HEK293 (cell line): ENCODE results near the gene ZNF831.

Source experiments
- CTCF ChIA-PET: fragments of 350-600 bp; formaldehyde crosslinking; extraction: SDS; loops from one replicate; lab custom pipeline; 2021; ENCODE audit warnings: antibody characterized with exemption; lab: Yijun Ruan, JAX
- POLR2A ChIA-PET: fragments of 300-600 bp; formaldehyde crosslinking; extraction: SDS; loops from one replicate; lab custom pipeline; 2020; ENCODE audit warnings: antibody characterized with exemption, inconsistent platforms; lab: Yijun Ruan, JAX
- H3K27ac ChIP-seq: fragments of 200-500 bp; sonication (Bioruptor generic); 2 replicates; pipeline ENCODE4 v1.5.1; 2014; ENCODE audit warnings: low read depth, low read length, control low read depth, inconsistent platforms; ENCODE audit errors: extremely low read depth
- H3K36me3 ChIP-seq, 2 experiments: fragments of 200-500 bp in 1 of 2; sonication (Bioruptor generic) in 1 of 2; 1 replicate in 1 of 2; 2 replicates in 1 of 2; pipeline ENCODE4 v1.5.1; 2014 to 2017; ENCODE audit warnings: inconsistent platforms in 2 of 2, low read length in 2 of 2; ENCODE audit not compliant: control insufficient read depth in 2 of 2, insufficient read depth in 1 of 2
- H3K4me1 ChIP-seq: fragments of 200-500 bp; sonication (Bioruptor generic); 2 replicates; pipeline ENCODE4 v1.5.1; 2014; ENCODE audit warnings: mild to moderate bottlenecking, low read length, inconsistent platforms; ENCODE audit not compliant: control insufficient read depth, insufficient read depth
- H3K4me3 ChIP-seq: 2 replicates; pipeline ENCODE4 v1.5.1; 2011; ENCODE audit warnings: low read depth, mild to moderate bottlenecking, control low read depth, low read length, moderate library complexity
- H3K9me3 ChIP-seq: fragments of 200-500 bp; sonication (Bioruptor generic); 2 replicates; pipeline ENCODE4 v1.5.1; 2014; ENCODE audit warnings: low read depth, low read length, inconsistent platforms; ENCODE audit not compliant: control insufficient read depth, insufficient read depth
- ATF2 ChIP-seq: fragments of 450-650 bp; formaldehyde crosslinking; IDR thresholded peaks from 2 replicates; pipeline ENCODE4 v1.5.1; 2016; ENCODE audit warnings: missing biosample characterization, missing genetic modification characterization, low read depth
- HOXA7 ChIP-seq: sonication (generic); formaldehyde crosslinking; IDR thresholded peaks from 2 replicates; pipeline ENCODE4 v1.8.1; 2022; ENCODE audit warnings: missing genetic modification reagents, borderline replicate concordance
- KLF16 ChIP-seq: fragments of 450-650 bp; formaldehyde crosslinking; IDR thresholded peaks from 2 replicates; pipeline ENCODE4 v1.5.1; 2017; ENCODE audit warnings: missing biosample characterization, missing genetic modification characterization
- KLF17 ChIP-seq: fragments of 450-650 bp; formaldehyde crosslinking; IDR thresholded peaks from 2 replicates; pipeline ENCODE4 v1.5.1; 2016; ENCODE audit warnings: missing biosample characterization, missing genetic modification characterization
- OSR2 ChIP-seq: fragments of 450-650 bp; formaldehyde crosslinking; IDR thresholded peaks from 2 replicates; pipeline ENCODE4 v1.5.1; 2016; ENCODE audit warnings: missing biosample characterization, missing genetic modification characterization
- SCRT1 ChIP-seq: fragments of 450-650 bp; formaldehyde crosslinking; IDR thresholded peaks from 2 replicates; pipeline ENCODE4 v1.5.1; 2016; ENCODE audit warnings: missing biosample characterization, missing genetic modification characterization, borderline replicate concordance
- TRIM28 ChIP-seq: IDR thresholded peaks from 2 replicates; pipeline ENCODE4 v1.6.1; 2011; ENCODE audit warnings: low read length, control low read depth, borderline replicate concordance
- ZBTB11 ChIP-seq: fragments of 450-650 bp; formaldehyde crosslinking; conservative IDR thresholded peaks from 2 replicates; pipeline ENCODE4 v1.5.1; 2016; ENCODE audit warnings: low read depth, missing biosample characterization, missing genetic modification characterization
- ZBTB44 ChIP-seq: fragments of 450-650 bp; IDR thresholded peaks from 2 replicates; pipeline ENCODE4 v1.5.1; 2018; ENCODE audit warnings: missing biosample characterization, mild to moderate bottlenecking, missing genetic modification characterization
- ZBTB7A ChIP-seq: fragments of 450-650 bp; formaldehyde crosslinking; IDR thresholded peaks from 2 replicates; pipeline ENCODE4 v1.5.1; 2016; ENCODE audit warnings: low read depth, missing biosample characterization, missing genetic modification characterization
- ZNF148 ChIP-seq: fragments of 450-650 bp; formaldehyde crosslinking; IDR thresholded peaks from 2 replicates; pipeline ENCODE4 v1.5.0; 2017; ENCODE audit warnings: missing biosample characterization, missing genetic modification characterization, borderline replicate concordance
- ZNF16 ChIP-seq: fragments of 450-650 bp; formaldehyde crosslinking; IDR thresholded peaks from 2 replicates; pipeline ENCODE4 v1.5.1; 2016; ENCODE audit warnings: low read depth, missing biosample characterization, missing genetic modification characterization
- ZNF184 ChIP-seq: fragments of 450-650 bp; IDR thresholded peaks from 2 replicates; pipeline ENCODE4 v1.5.1; 2018; ENCODE audit warnings: missing biosample characterization, mild to moderate bottlenecking, missing genetic modification characterization
- ZNF24 ChIP-seq: fragments of 450-650 bp; formaldehyde crosslinking; IDR thresholded peaks from 2 replicates; pipeline ENCODE4 v1.5.1; 2016; ENCODE audit warnings: missing biosample characterization, missing genetic modification characterization
- ZNF266 ChIP-seq: fragments of 450-650 bp; formaldehyde crosslinking; IDR thresholded peaks from 2 replicates; pipeline ENCODE4 v1.5.1; 2016; ENCODE audit warnings: missing biosample characterization, missing genetic modification characterization, low read depth
- ZNF335 ChIP-seq: fragments of 450-650 bp; formaldehyde crosslinking; conservative IDR thresholded peaks from 2 replicates; pipeline ENCODE4 v1.5.1; 2016; ENCODE audit warnings: missing biosample characterization, missing genetic modification characterization
- ZNF549 ChIP-seq: fragments of 450-650 bp; IDR thresholded peaks from 2 replicates; pipeline ENCODE4 v1.5.1; 2018; ENCODE audit warnings: missing biosample characterization, missing genetic modification characterization, mild to moderate bottlenecking, inconsistent platforms, moderate library complexity
- ZNF580 ChIP-seq: fragments of 450-650 bp; formaldehyde crosslinking; IDR thresholded peaks from 2 replicates; pipeline ENCODE4 v1.5.1; 2016; ENCODE audit warnings: missing biosample characterization, missing genetic modification characterization
- ZNF585B ChIP-seq: fragments of 450-650 bp; formaldehyde crosslinking; IDR thresholded peaks from 2 replicates; pipeline ENCODE4 v1.5.1; 2016; ENCODE audit warnings: missing biosample characterization, missing genetic modification characterization
- ZNF600 ChIP-seq: fragments of 450-650 bp; formaldehyde crosslinking; IDR thresholded peaks from 2 replicates; pipeline ENCODE4 v1.5.1; 2016; ENCODE audit warnings: missing biosample characterization, missing genetic modification characterization
- ZNF610 ChIP-seq: fragments of 450-650 bp; formaldehyde crosslinking; IDR thresholded peaks from 2 replicates; pipeline ENCODE4 v1.5.1; 2016; ENCODE audit warnings: missing biosample characterization, missing genetic modification characterization, borderline replicate concordance
- ZNF701 ChIP-seq: fragments of 450-650 bp; formaldehyde crosslinking; IDR thresholded peaks from 2 replicates; pipeline ENCODE4 v1.5.1; 2016; ENCODE audit warnings: missing biosample characterization, missing genetic modification characterization
- ZNF76 ChIP-seq: fragments of 450-650 bp; formaldehyde crosslinking; IDR thresholded peaks from 2 replicates; pipeline ENCODE4; 2016; ENCODE audit warnings: low read depth, missing biosample characterization, missing genetic modification characterization, borderline replicate concordance
- ZNF792 ChIP-seq: fragments of 450-650 bp; formaldehyde crosslinking; IDR thresholded peaks from 2 replicates; pipeline ENCODE4 v1.5.1; 2016; ENCODE audit warnings: missing biosample characterization, missing genetic modification characterization
- ZSCAN16 ChIP-seq: fragments of 450-650 bp; formaldehyde crosslinking; IDR thresholded peaks from 2 replicates; pipeline ENCODE4 v1.5.1; 2016; ENCODE audit warnings: missing biosample characterization, missing genetic modification characterization

Gene ZNF831

GRCh38 chr20:59268870-59269269 lies 105.2 kb downstream of the ZNF831 start:
- no peak for TF ChIP-seq ZNF580 (tag by site-specific recombination)
- no peak for TF ChIP-seq ZNF24 (tag by site-specific recombination)
- no peak for TF ChIP-seq KLF17 (tag by site-specific recombination)
- TF ChIP-seq KLF16 (tag by site-specific recombination), result no peak
- TF ChIP-seq ZNF792 (tag by site-specific recombination), result no peak
- TF ChIP-seq ZNF600 (tag by site-specific recombination), result no peak
- no peak for TF ChIP-seq HOXA7 (CRISPR knock-in tag)
- TF ChIP-seq ZNF335, result no peak
- TF ChIP-seq ZNF610 (tag by site-specific recombination), result no peak
- no peak for TF ChIP-seq ZNF184 (tag by site-specific recombination)
- TF ChIP-seq OSR2, result no peak
- TF ChIP-seq SCRT1, result no peak
- TF ChIP-seq ZSCAN16, result no peak
- TF ChIP-seq ZNF701, result no peak
- TF ChIP-seq ZNF148 (tag by site-specific recombination), result no peak
- TF ChIP-seq ATF2 (tag by site-specific recombination), result no peak
- no peak for TF ChIP-seq ZBTB7A (tag by site-specific recombination)
- TF ChIP-seq, all 188 proteins: peak for 0
- Histone ChIP-seq H3K4me1 (no peaks in the 10 kb centered on the region), H3K4me3 (no peak overlapping the region), H3K27ac (no peak overlapping the region), H3K9me3 (no peaks in the 10 kb centered on the region), H3K36me3 (no peaks in the 10 kb centered on the region)
- ChIA-PET POLR2A (no interaction called here), CTCF (interaction anchor here (0.7 kb wide), 1 partner anchor 665 kb away, joined by 3 read pairs; no protein-coding TSS in a partner anchor)

- POLR2A ChIA-PET, result no interaction called here
- CTCF ChIA-PET, result no interaction called here
- H3K27ac ChIP-seq, result no peak overlapping the region
- no peaks in the 10 kb centered on the region for H3K36me3 ChIP-seq
- H3K4me1 ChIP-seq, result no peaks in the 10 kb centered on the region
- no peaks in the 10 kb centered on the region for H3K9me3 ChIP-seq
- no peak overlapping the region for H3K4me3 ChIP-seq
- TF ChIP-seq ZNF549 (tag by site-specific recombination) (no peak), ZNF266 (no peak), ZNF76 (no peak), TRIM28 (no peak), SCRT1 (no peak), ZBTB11 (no peak), ZBTB44 (no peak), ZNF16 (tag by site-specific recombination) (no peak), ZNF585B (tag by site-specific recombination) (no peak)
Observed at GRCh38 chr20:59269411-59270025, 105.9 kb downstream of the ZNF831 start.
